ENCODE data around the gene KIRREL1.

GRCh38 chr1:158126425-158126824, 133.0 kb downstream of the KIRREL1 start:
- TF ChIP-seq CTCF (optimal IDR thresholded peaks at IDR 0.05 in 1 of 3, IDR thresholded peaks at IDR 0.05 in 1 of 3, conservative IDR thresholded peaks at IDR 0.05 in 1 of 3; ENCODE audit: extremely low read depth in 1 of 3, insufficient read depth in 2 of 3, low read length in 3 of 3) (no peak), EZH2 (IDR thresholded peaks at IDR 0.05; ENCODE audit: low read length) (no peak)

Data from keratinocyte (primary cell).